Measurements from ENCODE around the gene YPEL1. TPM values are rescaled to one million over a fixed set of nuclear protein-coding genes. Genes with fewer than 3 reads are reported as not detected.

YPEL1 gene
- total RNA-seq, 1 donor from 2014 or later: 32.2 TPM

GRCh38 chr22:21778705-21779363, 43.2 kb upstream of the YPEL1 start:
- H3K27me3 ChIP-seq: no peaks in the 10 kb centered on the region
- H3K36me3 Mint-ChIP-seq: peaks cover 16% of the 10 kb centered on the region
- no peaks in the 10 kb centered on the region for H3K9me3 ChIP-seq (ENCODE audit: low read depth)
- H3K27me3 Mint-ChIP-seq (ENCODE audit: insufficient read depth, low read depth): peaks cover 3% of the 10 kb centered on the region
- H3K9ac ChIP-seq: no peak overlapping the region
- no peak for DNase-seq (ENCODE audit: low spot score)
- no peak overlapping the region for H3K27ac Mint-ChIP-seq
- no peak overlapping the region for H3K4me3 ChIP-seq
- peaks cover 3% of the 10 kb centered on the region for H3K4me1 Mint-ChIP-seq
- no peak for TF ChIP-seq EZH2phosphoT487 (IDR thresholded peaks at IDR 0.05)
- TF ChIP-seq EZH2 (IDR thresholded peaks at IDR 0.05): no peak
- no peak for TF ChIP-seq CTCF (IDR thresholded peaks at IDR 0.05)
- H3K36me3 ChIP-seq: no peaks in the 10 kb centered on the region
- H4K20me1 ChIP-seq (ENCODE audit: low read depth): peaks cover 4% of the 10 kb centered on the region
- peaks cover 4% of the 10 kb centered on the region for H3F3A ChIP-seq (ENCODE audit: low read depth)
- no peaks in the 10 kb centered on the region for H3K4me1 ChIP-seq
- no peaks in the 10 kb centered on the region for H3K79me2 ChIP-seq (ENCODE audit: low read depth)
- no peak overlapping the region for H3K4me3 Mint-ChIP-seq
- H3K9me3 Mint-ChIP-seq: no peaks in the 10 kb centered on the region
- H2AFZ ChIP-seq (replicated peaks): no peak overlapping the region
- H3K4me2 ChIP-seq: no peak overlapping the region
- no peak overlapping the region for H3K27ac ChIP-seq

GRCh38 chr22:21771631-21771976, 36.0 kb upstream of the YPEL1 start:
- Histone ChIP-seq H3K79me2 (ENCODE audit: low read depth) (no peaks in the 10 kb centered on the region), H3F3A (ENCODE audit: low read depth) (peaks cover 4% of the 10 kb centered on the region), H3K27me3 (no peaks in the 10 kb centered on the region), H3K4me1 (no peaks in the 10 kb centered on the region), H3K4me2 (no peak overlapping the region), H3K9ac (no peak overlapping the region), H3K36me3 (peaks cover 7% of the 10 kb centered on the region), H3K27ac (no peak overlapping the region), H3K9me3 (ENCODE audit: low read depth) (no peaks in the 10 kb centered on the region), H4K20me1 (ENCODE audit: low read depth) (peaks cover 4% of the 10 kb centered on the region), H3K4me3 (no peak overlapping the region), H2AFZ (replicated peaks) (no peak overlapping the region)
- DNase-seq (ENCODE audit: low spot score): no peak
- peaks cover 4% of the 10 kb centered on the region for H3K27me3 Mint-ChIP-seq (ENCODE audit: insufficient read depth, low read depth)
- no peaks in the 10 kb centered on the region for H3K4me1 Mint-ChIP-seq
- no peak overlapping the region for H3K27ac Mint-ChIP-seq
- no peak for TF ChIP-seq CTCF (IDR thresholded peaks at IDR 0.05)
- no peak for TF ChIP-seq EZH2phosphoT487 (IDR thresholded peaks at IDR 0.05)
- no peak for TF ChIP-seq EZH2 (IDR thresholded peaks at IDR 0.05)
- no peaks in the 10 kb centered on the region for H3K9me3 Mint-ChIP-seq
- H3K4me3 Mint-ChIP-seq: no peak overlapping the region
- peaks cover 44% of the 10 kb centered on the region for H3K36me3 Mint-ChIP-seq

GRCh38 chr22:21768435-21768834, 32.8 kb upstream of the YPEL1 start:
- no peaks in the 10 kb centered on the region for H3F3A ChIP-seq (ENCODE audit: low read depth)
- Mint-ChIP-seq H3K4me3 (no peak overlapping the region), H3K27ac (no peak overlapping the region), H3K4me1 (no peaks in the 10 kb centered on the region), H3K27me3 (ENCODE audit: insufficient read depth, low read depth) (peaks cover 2% of the 10 kb centered on the region), H3K9me3 (no peaks in the 10 kb centered on the region), H3K36me3 (peaks cover 51% of the 10 kb centered on the region)
- peaks cover 5% of the 10 kb centered on the region for H4K20me1 ChIP-seq (ENCODE audit: low read depth)
- no peak overlapping the region for H3K9ac ChIP-seq
- no peak for DNase-seq (ENCODE audit: low spot score)
- no peaks in the 10 kb centered on the region for H3K27me3 ChIP-seq
- no peak overlapping the region for H3K4me3 ChIP-seq
- no peak overlapping the region for H2AFZ ChIP-seq (replicated peaks)
- H3K36me3 ChIP-seq: peaks cover 13% of the 10 kb centered on the region
- TF ChIP-seq EZH2 (IDR thresholded peaks at IDR 0.05) (no peak), CTCF (IDR thresholded peaks at IDR 0.05) (no peak), EZH2phosphoT487 (IDR thresholded peaks at IDR 0.05) (no peak)
- H3K9me3 ChIP-seq (ENCODE audit: low read depth): no peaks in the 10 kb centered on the region
- H3K27ac ChIP-seq: no peak overlapping the region
- no peak overlapping the region for H3K4me2 ChIP-seq
- no peaks in the 10 kb centered on the region for H3K4me1 ChIP-seq
- H3K79me2 ChIP-seq (ENCODE audit: low read depth): no peaks in the 10 kb centered on the region

All from neural progenitor cell (in vitro differentiated cells).